ENCODE results near the gene CADPS. TPM values are rescaled to one million over a fixed set of nuclear protein-coding genes. Genes with fewer than 3 reads are reported as not detected.
A peak's percentile ranks its signal among the peaks of the same experiment; 100 is the strongest.

The CADPS gene
- total RNA-seq, 1 experiment from 2014 or later = not detected

GRCh38 chr3:62557450-62557849 lies 317.8 kb downstream of the CADPS start:
- Mint-ChIP-seq H3K27ac (ENCODE audit: unreplicated experiment) (no peak overlapping the region), H3K4me3 (ENCODE audit: low read depth, unreplicated experiment) (no peak overlapping the region), H3K9me3 (ENCODE audit: low read depth, unreplicated experiment) (no peaks in the 10 kb centered on the region), H3K27me3 (ENCODE audit: unreplicated experiment) (no peaks in the 10 kb centered on the region), H3K4me1 (ENCODE audit: low read depth, unreplicated experiment) (no peaks in the 10 kb centered on the region), H3K36me3 (ENCODE audit: insufficient read depth, unreplicated experiment) (no peaks in the 10 kb centered on the region)
- CTCF ChIA-PET = no interaction called here
- no peak for TF ChIP-seq CTCF (IDR thresholded peaks at IDR 0.05; ENCODE audit: unreplicated experiment)
- intact Hi-C loops (cut with micrococcal nuclease; ENCODE audit: unreplicated experiment) = no loop called here
- BruUV-seq (replicated peaks) = no TSS peak
- DNase-seq = no peak

GRCh38 chr3:62556121-62556815 lies 318.9 kb downstream of the CADPS start:
- H3K36me3 Mint-ChIP-seq (ENCODE audit: insufficient read depth, unreplicated experiment) = no peaks in the 10 kb centered on the region
- peaks cover 11% of the 10 kb centered on the region for H3K27me3 Mint-ChIP-seq (ENCODE audit: unreplicated experiment)
- BruUV-seq (replicated peaks) = no TSS peak
- CTCF ChIA-PET = no interaction called here
- no peaks in the 10 kb centered on the region for H3K4me1 Mint-ChIP-seq (ENCODE audit: low read depth, unreplicated experiment)
- H3K4me3 Mint-ChIP-seq (ENCODE audit: low read depth, unreplicated experiment) = no peak overlapping the region
- no peak overlapping the region for H3K27ac Mint-ChIP-seq (ENCODE audit: unreplicated experiment)
- DNase-seq = no peak
- H3K9me3 Mint-ChIP-seq (ENCODE audit: low read depth, unreplicated experiment) = no peaks in the 10 kb centered on the region
- intact Hi-C loops (cut with micrococcal nuclease; ENCODE audit: unreplicated experiment) = no loop called here
- TF ChIP-seq CTCF (IDR thresholded peaks at IDR 0.05; ENCODE audit: unreplicated experiment) = no peak

- H3K27me3 Mint-ChIP-seq (ENCODE audit: unreplicated experiment) = peaks cover 24% of the 10 kb centered on the region
- H3K36me3 Mint-ChIP-seq (ENCODE audit: insufficient read depth, unreplicated experiment) = no peaks in the 10 kb centered on the region
- BruUV-seq (replicated peaks) = no TSS peak
- H3K4me1 Mint-ChIP-seq (ENCODE audit: low read depth, unreplicated experiment) = no peaks in the 10 kb centered on the region
- no peak overlapping the region for H3K4me3 Mint-ChIP-seq (ENCODE audit: low read depth, unreplicated experiment)
- no peaks in the 10 kb centered on the region for H3K9me3 Mint-ChIP-seq (ENCODE audit: low read depth, unreplicated experiment)
- no peak for TF ChIP-seq CTCF (IDR thresholded peaks at IDR 0.05; ENCODE audit: unreplicated experiment)
- intact Hi-C loops (cut with micrococcal nuclease; ENCODE audit: unreplicated experiment) = no loop called here
- H3K27ac Mint-ChIP-seq (ENCODE audit: unreplicated experiment) = no peak overlapping the region
- CTCF ChIA-PET = interaction anchor here (0.6 kb wide), 1 partner anchor 109 kb away, joined by 7 read pairs; no protein-coding TSS in a partner anchor
- DNase-seq = peak; percentile 17
These were observed 320.9 kb downstream of the CADPS start for GRCh38 chr3:62554264-62554799.

- CTCF ChIA-PET = no interaction called here
- no peaks in the 10 kb centered on the region for H3K4me1 Mint-ChIP-seq (ENCODE audit: low read depth, unreplicated experiment)
- H3K36me3 Mint-ChIP-seq (ENCODE audit: insufficient read depth, unreplicated experiment) = no peaks in the 10 kb centered on the region
- no peaks in the 10 kb centered on the region for H3K9me3 Mint-ChIP-seq (ENCODE audit: low read depth, unreplicated experiment)
- no peak for TF ChIP-seq CTCF (IDR thresholded peaks at IDR 0.05; ENCODE audit: unreplicated experiment)
- DNase-seq = no peak
- no peak overlapping the region for H3K27ac Mint-ChIP-seq (ENCODE audit: unreplicated experiment)
- peaks cover 24% of the 10 kb centered on the region for H3K27me3 Mint-ChIP-seq (ENCODE audit: unreplicated experiment)
- BruUV-seq (replicated peaks) = no TSS peak
- H3K4me3 Mint-ChIP-seq (ENCODE audit: low read depth, unreplicated experiment) = no peak overlapping the region
- intact Hi-C loops (cut with micrococcal nuclease; ENCODE audit: unreplicated experiment) = no loop called here
These were observed 321.4 kb downstream of the CADPS start for GRCh38 chr3:62553811-62554210.
